Globus pallidus (tissue), 1 donor: Measurements from ENCODE around the gene HLF.

ENCODE experiments used
- DNase-seq: peaks from one replicate; pipeline ENCODE4 v3.0.0-alpha.2; 2015; ENCODE audit warnings: low spot score

The HLF gene

GRCh38 chr17:55254375-55254774 is 10.4 kb upstream of the HLF start:
- DNase-seq: no peak

DNA sequence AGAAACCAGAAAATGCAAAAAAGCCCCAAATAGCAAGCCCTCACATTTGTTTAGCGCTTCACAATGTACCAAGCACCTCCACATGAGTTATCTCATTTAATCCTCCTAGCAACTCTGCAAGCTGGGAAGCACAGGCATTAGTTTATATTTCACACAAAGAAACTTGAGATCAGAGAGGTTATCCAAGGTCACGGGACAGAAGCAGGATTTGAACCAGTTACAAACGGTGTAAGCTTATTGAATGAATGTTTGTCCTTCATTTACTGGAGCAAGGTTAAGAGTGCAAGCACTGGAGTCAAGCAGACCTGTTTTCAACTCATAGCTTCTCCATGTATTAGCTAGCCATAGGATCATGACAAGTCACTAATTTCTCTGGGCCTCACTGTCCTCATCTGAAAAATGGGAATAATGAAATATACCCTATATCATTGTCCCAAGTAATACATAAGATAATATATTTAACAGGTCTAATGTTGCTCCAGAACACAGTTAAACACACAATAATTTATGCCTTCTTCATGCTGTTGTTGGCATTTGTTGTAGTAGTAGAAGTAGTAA is 6.1 kb upstream of the HLF start:
- no peak for DNase-seq

GRCh38 chr17:55259684-55260111 is 5.1 kb upstream of the HLF start:
- DNase-seq: no peak

- no peak for DNase-seq
These were observed 3.4 kb upstream of the HLF start for GRCh38 chr17:55261311-55261710.

DNA sequence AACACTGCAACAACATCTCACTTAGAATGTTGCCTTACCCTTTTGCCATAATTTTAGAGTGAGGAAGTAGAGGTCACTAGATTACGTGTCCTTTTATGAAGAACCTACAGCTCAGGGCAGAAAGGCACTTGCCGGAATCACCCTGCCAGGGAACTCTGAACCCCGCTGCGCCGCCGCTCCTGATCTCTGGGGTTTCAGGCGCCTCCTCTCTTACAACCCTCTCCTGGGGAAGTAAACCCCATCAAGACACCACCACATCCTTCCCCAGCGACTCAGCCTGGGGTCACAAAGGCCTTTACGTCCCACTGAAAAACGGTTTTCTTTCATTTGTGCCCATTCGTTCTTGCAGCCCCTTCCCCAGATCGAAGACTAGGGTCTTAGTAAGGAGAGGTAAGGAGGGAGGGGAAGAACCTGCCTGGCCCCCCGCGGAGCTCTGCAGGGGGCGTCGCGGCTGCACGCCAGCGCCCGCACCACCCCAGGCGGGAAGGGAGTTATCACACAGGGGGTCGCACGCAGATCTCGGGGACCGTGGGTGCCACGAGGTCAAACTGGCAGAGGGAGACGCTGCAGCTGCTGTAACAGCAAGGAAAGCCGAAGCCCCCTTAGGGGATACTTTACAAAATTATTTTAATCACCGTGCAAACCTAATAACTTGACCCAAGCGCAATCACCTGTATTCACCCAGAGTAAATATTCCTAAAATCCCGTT is 1.0 kb upstream of the HLF start:
- no peak for DNase-seq

DNA sequence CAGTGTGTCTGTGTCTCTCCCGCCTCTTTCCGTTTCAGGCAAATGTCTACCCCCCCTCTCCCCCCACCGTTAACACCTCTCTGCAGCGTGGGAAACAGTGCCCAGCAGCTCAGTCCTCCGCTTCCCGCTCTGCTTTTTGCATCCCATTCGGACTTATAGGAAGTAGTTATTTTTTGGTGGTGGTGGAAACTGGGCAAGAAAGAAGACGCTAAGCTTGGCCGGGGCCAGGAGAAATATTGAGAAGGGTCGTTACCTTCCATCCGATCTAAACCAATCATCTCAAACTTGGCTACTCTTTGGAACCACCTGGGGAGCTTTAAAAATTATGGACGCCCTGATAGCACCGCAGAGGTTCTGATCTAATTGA is 499 bp upstream of the HLF start:
- no peak for DNase-seq

DNA sequence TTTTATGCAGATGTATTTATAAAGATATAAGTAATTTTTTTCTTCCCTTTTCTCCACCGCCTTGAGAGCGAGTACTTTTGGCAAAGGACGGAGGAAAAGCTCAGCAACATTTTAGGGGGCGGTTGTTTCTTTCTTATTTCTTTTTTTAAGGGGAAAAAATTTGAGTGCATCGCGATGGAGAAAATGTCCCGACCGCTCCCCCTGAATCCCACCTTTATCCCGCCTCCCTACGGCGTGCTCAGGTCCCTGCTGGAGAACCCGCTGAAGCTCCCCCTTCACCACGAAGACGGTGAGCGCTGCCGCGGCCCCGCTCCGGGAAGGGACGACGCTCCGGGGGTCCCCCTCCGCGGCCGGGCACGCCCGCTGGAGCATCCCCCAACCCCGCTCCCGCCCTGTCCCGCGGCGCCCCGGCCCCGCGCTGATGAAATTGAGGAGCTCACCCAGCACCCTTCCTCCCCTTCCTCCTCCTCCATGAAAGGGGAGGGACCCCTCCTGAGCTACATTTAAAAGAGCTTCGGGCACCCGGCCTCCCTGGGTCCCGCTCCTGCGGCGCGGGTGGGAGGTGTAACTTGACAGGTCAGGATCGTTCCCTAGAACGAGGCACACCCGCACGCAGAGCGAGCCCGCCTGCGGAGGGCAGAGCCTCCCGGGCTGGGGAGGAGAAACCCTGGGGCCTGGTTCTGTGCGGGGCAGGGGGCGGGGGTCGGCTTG is 706 bp downstream of the HLF start:
- DNase-seq: no peak

DNA sequence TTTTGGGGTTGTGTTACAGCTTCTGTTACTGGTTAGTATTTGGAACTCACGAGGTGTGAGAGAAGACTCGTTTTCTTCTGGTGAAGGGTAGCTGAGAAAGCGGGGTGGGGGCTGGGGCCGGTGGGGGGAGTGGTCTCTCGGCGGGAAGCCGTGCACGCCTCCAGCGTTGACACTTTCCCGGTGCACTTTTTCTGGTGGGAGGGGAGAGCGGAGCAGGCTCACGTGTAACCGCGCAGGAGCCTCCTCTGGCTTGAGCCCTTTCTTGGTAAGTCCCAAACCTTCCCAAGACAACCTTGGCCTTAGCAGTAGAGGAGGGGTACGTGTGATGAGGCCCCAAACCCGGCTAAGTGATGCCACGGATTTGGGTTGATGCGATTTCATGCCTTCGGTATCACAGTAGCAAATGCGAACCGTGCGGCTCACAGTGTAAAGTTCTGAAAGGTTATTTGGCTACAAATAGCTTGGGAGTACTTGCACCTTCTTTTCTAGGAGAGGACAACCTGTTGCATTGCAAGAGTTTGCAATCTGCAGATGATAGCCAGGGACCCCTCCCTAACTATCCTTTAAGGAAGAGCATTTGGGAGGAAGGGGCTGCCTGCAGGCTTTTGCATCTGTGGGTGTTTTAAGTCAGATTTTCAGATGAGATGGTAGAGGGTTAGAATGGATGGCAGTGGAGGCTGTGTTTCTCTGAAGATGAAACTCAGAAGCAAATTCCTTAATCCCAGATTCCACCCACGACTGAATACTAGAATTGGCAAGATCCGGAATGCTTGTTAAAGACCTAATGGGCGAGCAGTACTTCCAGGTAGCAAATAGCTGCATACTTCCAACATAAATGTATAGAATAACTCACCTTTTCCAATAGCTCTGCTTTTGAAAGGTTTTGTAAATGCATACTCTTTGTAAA is 1.5 kb downstream of the HLF start:
- DNase-seq: no peak

- no peak for DNase-seq
These were observed 2.4 kb downstream of the HLF start for GRCh38 chr17:55266958-55267688.

DNA sequence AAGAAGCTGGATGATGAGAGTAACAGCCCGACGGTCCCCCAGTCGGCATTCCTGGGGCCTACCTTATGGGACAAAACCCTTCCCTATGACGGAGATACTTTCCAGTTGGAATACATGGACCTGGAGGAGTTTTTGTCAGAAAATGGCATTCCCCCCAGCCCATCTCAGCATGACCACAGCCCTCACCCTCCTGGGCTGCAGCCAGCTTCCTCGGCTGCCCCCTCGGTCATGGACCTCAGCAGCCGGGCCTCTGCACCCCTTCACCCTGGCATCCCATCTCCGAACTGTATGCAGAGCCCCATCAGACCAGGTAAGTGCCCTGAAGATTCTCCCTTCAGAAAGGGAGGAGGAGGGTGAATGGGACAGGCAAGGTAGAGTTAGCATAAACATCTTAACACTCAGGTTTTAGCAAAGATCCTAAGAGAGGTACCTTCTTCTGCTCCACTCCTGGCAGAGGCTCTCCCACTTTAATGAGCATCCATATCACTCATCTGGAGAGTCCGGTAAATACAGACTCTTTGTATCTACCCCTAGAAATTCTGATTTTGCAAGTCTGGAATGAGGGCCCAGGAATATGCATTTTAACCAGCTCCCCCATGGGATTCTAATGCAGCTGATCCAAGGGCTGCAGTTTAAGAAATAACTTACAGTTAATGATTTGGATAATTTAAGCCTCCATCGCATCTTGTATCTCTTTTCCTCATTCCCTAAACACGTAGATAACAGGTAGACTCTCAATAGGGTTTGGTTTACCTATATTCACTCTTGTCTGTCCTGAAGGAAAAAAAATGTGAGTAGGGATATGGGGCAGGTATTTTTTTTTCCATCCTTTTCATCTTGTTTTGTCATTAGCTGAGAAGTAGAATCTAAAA is 3.3 kb downstream of the HLF start:
- DNase-seq: no peak

DNA sequence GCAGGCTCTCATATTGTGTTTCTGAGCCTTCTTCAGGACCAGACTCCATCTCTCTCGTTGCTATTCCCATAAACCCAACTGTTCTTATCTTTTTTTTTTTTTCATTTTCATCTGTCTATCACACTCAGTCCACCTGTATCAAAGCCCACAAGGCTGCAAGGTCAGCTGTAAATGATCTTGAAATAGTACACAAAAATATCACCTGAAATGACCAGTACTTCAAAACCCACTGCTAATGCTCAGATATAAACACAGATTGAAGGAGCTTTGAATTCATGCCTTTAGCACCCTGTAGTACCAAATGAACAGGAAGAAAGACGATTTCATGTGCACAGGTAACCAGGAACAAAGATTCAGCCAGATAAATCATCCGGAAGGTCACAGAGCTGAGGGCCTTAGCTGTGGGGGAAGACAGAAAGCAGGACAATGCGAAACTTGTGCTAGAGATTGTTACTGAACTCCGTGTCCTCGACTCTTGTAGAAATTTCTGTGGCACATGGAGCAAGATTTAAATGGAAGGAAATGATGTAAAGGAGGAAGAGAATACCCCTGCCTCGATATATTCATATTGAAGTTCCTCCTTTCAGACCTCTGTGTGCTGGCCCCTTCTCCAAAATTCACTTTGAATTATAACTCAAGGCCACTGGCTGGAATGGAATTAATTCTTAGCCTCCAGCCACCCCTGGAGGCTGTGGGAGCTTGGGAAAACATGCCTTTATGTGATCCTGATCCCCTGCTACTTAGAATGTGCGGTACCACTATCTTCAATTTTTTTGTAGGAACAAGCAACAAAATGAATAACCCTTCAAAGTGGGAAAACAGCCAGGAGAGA is 4.1 kb downstream of the HLF start:
- no peak for DNase-seq

GRCh38 chr17:55269894-55270293 is 5.1 kb downstream of the HLF start:
- no peak for DNase-seq

- no peak for DNase-seq
These were observed 6.4 kb downstream of the HLF start for GRCh38 chr17:55271223-55271571.

DNA sequence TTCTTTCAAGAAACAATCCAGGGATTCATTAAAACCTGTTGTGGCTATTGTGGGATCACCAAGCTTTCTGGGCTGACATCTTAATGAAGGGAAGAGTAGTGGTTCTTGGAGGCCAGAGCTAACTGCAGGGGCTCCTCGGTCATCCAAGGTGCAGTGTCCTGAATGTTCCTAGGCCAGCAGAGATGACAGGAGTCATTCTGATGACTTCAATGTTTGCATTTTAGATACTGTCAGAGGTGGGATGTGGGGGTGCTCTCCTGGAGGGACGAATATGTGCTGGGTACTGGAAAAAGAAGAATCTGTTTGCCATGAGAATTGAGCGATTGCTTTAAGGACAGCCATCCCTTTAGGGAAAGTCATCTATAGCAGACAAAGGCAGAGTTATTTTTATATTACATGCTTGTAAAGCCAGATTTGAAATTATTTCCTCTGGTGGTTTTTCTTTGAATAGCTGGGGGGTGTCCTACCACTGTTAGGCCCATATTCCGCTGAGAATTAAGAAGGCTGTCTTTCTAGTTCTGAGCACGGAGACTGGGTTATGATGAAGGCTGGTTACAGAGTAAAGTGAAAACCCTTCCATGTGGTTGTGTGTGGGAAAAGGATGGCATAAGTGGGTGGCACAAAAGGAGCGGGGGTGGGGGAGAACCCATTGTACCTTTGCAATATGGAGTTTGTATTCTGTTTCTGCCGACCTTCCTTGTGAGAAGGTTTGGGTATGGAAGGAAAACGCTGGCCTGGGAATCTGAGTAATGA is 7.4 kb downstream of the HLF start:
- DNase-seq: no peak

DNA sequence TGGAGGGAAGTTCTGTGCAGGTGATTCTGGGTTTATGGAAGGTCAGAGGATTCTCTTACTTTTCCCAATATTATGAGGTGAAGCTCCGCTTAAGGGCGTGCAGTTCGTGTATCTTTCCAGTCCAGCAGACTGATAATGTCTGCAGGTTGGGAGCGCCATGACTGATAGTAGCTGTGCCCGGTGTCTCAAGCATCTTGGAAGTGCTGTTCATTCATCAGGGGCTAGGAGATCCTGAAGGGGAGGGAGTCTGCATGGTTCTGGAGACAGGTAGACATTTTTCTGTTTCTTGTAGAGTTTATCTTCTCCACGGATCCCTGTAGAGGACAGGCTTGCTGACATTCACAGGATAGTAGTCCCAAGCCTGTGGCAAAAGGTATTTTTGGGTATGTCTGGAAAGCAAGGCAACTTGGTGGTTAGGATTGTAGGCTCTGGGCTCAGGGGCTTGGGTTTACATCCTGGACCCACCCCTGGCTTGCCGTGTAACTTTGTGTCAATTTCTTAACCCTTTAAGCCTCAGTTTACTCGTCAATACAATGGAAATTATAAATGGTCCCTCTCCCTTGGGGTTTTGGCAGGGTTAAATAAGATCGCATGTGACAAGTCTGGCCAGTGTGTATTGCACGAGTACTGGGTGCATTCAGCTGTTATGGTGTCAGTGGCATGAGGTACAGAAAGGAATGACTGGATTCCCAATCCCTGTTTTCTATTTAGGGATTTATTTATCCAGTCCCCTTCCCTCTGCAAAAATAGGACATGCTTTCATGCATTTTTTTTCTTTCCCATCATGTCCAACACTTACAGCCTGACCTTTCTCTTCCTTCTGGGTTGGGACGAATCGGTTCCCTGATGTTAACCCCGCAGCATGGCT is 8.2 kb downstream of the HLF start:
- DNase-seq: no peak

DNA sequence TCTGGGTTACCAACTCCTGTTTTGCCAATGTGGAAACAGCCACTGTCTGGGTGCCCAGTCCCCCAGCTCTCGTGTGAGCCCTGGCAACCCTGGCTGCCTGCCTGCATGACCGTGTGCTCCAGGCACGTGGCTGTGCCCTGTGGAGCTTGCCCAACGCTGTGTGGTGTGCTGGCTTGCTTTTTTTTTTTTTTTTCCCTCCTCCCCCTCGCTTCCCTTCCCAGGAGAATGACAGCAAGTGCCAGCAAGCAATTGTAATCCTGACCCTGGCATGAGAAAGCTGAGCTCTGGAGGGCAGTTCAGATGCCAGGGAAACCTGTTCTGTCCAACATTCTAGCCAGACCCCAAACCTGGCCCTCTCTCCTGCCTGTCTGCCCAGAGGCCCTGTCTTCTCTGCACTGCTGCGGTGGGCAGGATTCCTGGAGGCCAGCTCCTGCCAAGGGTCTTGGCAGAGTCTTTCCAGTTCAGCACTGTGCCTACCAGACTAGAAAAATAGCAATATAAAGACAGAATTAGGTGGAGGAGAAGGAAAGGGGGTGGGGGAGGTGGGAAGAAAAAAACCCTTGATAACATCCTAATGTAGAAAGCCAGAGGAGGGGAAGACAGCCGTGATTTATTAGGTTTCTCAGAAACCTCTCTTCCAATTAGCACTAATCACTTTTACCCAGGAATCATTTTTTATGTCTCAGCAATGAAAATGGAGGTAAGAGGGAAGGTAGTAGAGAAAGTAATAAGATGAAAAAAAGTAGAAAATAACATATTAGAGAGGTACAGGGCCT is 9.0 kb downstream of the HLF start:
- DNase-seq: peak; percentile 80
